NCI-H2171 (cell line): ENCODE measurements around the gene ADTRP.
"Not testable (repeated sequence)": the region's sequence is repeated elsewhere in the genome, so short reads cannot be mapped to it uniquely, and the experiment has no call there.

ENCODE experiments used
- DNase-seq: peaks from one replicate; lab custom pipeline; 2025; lab: John Stamatoyannopoulos, UW

ADTRP gene

DNA sequence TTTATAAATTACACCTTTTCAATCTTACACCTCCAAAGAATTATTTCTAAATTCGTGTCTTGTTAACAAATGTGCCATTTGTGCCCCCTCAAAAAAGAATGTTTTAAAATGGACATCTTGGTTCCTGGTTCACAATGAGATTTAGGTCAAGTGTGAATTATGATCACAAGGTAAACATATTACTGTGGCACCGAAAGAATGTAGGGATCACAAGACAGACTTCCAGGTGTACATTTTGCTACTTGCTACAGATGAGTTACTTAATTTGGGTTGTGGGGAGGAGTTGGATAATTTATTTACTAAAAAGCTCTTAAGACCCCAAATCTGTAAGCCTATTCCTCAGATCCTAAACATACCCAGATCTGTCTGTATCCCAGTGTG, 25.0 kb upstream of the ADTRP start:
- no peak for DNase-seq

DNA sequence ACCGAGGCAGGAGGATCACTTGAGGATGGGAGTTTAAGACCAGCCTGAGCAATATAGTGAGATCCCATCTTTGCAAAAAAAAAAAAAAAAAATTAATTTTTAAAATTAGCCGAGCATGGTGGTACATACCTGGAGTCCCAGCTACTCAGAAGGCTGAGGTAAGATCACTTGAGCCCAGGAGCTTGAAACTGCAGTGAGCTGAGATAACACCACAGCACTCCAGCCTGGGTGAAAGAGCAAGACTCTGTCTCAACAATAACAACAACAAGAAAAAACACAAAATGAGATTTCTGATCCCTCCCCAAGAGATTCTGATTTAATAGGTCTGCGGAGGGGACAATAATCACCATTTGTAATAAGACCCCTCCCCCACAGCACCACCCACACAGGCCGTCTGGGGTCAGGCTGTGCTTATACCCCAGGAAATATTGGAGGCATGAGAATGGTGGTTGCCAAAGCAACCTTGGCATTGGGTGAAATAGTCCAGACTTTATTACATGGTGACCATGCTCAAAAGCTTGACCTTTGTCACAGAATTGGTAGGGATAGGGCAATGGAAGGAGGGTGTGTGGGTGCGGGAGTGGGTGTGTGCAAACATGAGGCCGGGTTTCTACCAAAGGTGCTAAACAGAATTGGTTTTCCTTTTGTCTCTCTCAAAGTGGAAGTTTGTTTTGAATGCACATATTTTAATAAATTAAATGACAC, 24.4 kb upstream of the ADTRP start:
- DNase-seq, result no peak

DNA sequence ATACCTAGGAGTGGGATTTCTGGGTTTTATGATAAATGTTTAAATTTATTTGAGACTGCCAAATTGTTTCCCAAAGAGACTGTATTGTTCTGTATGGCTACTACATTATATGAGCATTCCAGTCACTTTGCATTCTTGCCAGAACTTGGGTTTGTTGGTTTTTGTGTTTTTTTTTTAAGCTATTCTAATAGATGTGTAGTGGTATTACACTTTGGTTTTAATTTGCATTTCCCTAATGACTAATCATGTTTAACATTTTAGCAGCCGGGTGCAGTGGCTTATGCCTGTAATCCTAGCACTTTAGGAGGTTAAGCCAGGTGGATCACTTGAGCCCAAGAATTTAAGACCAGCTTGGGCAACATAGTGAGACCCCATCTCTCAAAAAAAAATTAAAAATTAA, 21.9 kb upstream of the ADTRP start:
- DNase-seq, result not testable (repeated sequence)

DNA sequence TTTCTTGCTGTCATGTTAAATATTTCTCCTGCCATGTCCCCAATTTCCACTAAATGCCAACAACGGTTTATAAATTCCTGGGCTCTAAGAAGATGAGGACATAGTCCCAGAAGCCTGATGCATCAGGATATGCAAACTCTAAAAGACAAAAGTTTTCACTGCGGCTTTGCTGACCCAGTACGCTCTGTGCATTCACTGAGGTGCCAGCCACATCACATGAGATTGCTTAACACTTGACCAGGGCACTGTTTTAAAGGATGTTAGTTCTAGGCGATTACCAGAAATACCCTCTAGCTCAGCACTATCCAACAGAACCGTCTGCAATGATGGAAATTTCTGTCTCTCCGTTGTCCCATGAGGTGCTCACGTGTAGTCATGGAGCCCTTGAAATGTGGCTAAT, 19.9 kb upstream of the ADTRP start:
- DNase-seq, result no peak

DNA sequence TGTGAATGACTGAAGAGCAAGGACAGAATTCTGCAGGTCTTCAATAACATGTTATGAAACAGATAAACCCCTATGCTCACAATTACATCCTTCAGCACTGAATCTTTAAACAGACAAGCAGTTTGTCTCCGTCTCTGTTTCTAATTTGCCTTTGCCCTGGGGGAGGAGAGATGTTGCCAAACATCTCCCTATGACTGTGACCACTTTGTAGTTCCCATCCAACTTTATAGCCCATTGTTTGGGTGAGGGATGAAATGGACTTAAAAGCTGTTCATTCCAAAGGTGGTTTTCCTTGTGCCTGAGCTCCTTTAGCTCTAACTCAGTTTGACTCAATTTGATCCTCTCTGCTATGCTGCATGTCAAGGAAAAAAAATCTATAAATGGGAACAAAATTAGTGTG, 19.5 kb upstream of the ADTRP start:
- DNase-seq, result no peak

DNA sequence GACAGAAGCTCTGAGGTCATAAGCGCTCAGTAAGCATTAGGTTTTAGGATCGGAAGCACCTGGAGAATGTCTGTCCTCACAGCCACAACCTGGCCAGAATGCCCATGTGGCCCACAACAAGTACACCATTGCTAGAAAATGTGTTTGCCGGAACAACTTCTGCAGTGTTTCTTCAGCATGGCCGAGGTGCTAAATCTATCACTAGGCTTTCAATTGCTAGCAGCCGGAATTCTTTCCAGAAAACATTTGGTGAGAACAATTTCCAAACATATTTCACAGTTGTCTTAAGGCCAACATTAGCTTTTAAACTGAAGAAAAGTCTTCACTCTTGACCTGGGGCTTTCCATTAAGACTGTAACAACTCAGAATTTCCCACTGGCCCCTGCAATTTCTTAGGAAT, 18.2 kb upstream of the ADTRP start:
- DNase-seq, result no peak

DNA sequence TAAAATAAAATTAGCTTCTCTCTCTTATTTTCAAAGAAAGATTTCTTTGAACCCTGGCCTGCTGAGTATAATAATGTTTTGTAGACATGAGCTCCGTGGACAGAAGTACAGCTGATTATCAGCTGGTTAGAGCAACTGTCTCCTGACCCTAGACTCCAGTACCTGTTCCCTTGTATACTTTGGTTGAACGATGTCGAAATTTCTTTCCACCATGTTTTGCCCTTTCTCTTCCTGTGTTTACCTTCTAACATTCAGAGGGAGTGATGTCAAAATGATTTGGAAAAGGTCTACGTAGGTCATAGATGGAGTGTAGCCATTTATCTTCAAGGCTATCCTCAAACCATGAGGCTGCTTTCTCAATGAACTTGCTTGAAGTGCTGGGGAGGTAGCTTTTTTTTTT, 16.8 kb upstream of the ADTRP start:
- DNase-seq, result no peak

DNA sequence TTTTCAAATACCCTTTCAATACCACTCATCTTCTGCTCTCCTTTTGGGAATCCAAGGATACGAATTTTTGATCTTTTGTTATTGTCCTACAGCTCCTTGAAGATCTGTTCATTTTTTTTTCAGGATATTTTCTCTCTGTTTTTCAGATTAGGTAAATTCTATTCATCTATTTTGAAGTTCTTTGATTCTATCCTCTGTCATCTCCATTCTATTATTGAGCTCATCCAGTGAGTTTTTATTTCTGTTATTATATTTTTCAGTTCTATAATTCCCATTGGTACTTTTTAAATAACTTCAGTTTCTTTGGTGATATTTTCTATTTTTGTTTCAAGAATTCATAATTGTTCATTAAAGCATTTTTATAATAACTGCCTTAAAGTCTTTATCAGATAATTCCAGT, 14.7 kb upstream of the ADTRP start:
- no peak for DNase-seq

DNA sequence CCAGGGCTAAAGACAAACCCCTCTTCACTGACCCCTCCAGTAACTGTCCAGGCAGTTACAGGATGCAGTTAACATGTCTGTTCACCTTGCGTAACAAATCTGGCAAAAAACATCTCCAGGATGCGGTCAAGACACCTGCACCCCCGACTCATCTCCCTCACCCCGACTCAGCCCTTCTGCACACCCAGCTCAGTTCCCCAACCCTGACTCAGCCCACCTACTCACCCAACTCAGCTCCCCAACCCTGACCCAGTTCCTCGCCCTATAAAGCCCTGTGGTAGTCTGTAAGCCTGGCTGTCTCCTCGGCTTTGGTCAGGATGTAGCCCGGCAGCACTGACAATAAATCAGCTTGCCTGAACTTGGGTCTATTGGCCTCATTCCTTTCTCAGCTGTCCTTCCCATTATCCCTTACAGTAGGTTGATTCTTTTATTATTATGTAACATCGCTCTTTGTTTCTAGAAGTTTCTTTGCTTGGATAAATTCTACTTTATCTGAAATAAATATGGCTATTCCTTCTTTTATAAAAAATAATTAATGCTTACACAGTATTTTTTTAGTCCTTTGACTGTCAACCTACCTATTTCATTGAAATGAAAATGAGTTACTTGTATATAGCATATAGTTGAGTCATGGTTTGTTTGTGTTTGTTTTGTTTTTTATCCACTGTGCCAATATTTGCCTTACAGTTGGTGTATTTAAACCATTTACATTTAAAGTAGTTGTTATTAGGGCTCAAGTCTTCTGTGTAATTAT, 12.9 kb upstream of the ADTRP start:
- no peak for DNase-seq

DNA sequence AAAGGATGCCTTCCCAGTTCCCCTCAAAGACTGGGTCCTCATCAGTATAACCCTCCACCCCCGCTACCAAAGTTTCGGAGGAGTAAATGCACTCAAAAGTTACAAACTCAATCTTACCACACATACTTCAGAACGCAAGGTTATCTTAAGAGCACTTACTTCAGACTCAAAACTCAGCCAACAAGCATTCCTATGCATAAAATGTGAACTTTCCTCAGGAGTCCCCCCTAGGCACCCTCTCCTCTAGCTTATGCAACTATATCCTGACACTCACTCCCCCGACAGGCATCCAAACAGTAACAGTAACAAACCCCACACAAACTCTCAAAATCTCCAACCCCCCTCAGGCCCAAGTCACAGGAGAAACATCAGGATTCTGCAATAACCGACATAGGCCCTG, 11.1 kb upstream of the ADTRP start:
- DNase-seq, result no peak

DNA sequence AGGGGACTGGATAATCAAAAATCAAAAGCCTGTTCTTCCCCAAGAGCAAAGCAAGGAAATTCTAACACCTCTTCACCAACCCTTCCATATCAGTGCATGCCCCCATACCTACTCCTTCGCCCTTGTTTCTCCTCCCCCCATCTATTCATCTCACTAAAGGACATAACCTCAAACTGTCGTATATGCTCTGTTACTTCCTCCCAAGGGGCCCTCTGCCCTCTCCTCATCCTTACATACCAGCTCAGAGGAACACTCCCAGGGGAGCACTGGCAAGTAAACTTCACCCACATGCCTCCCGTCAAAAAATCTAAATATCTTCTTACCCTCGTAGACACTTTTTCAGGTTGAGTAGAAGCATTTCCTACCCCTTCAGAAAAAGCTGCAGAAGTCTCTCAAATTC, 9.4 kb upstream of the ADTRP start:
- no peak for DNase-seq

DNA sequence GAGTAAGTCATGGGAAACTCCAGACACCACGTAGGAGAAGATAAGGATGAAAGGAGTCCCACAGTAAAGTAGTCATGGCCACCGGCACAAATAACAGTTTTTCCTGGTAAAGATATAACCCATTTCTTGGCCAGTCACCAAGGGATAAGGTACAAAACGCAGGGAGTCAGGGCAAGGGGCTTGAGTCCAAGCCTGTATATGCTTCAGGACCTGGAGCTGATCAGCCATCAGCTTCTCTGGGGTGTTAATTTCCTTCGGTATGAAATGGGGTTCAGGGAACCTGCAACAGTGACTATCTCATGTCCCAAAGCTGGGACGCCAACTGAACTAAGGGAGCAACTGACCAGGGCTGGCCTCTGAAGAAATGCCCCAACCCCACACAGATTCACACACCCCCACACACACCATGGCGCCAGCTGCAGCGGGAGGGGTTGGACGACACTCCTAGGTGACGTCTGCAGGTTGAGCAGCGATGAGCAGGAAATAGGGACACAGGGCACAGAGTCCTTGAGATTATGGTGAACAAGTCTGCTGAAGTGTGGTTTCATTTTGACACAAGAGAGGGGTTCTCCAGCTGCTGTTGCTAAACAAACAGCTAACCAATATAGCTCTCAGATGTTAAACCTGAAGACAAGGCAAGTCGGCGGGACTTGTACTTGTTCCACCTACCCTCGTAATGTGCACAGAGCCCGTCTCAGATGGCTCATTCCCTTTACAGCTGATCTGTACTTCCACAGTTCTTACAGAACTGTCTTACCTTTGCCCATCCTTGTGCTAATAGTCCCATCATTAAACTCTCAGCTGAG, 7.4 kb upstream of the ADTRP start:
- no peak for DNase-seq

DNA sequence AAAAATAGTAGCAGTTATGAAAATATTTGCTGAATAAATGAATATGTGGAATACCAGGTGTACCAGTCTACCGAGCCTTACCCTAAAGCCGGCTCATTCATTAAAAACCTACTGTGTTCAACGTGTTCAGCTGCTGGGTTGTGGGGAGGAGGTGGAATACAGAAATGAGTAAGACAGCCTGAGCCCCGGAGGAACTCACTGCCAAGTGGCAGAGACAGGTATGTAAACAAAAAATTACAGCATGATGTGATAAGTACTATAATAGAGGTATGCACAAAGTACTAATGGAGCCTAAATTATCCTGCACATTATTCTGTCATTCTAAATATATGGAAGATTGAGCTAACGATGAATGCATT, 6.8 kb upstream of the ADTRP start:
- DNase-seq, result no peak

DNA sequence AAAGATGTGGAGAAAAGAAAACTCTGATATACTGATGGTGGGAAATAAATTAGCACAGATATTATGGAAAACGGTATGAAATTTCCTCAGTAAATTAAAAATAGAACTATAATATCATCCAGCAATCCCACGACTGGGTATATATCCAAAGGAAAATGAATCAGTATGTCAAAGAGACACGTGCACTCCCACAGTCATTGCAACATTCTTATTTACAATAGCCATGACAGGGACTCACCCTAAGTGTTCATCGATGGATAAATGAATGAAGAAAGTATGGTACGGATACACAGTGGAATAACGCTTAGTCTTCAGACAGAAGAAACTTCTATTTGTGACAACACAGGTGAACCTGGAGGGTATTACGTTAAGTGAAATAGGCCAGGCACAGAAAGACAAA, 5.7 kb upstream of the ADTRP start:
- no peak for DNase-seq

DNA sequence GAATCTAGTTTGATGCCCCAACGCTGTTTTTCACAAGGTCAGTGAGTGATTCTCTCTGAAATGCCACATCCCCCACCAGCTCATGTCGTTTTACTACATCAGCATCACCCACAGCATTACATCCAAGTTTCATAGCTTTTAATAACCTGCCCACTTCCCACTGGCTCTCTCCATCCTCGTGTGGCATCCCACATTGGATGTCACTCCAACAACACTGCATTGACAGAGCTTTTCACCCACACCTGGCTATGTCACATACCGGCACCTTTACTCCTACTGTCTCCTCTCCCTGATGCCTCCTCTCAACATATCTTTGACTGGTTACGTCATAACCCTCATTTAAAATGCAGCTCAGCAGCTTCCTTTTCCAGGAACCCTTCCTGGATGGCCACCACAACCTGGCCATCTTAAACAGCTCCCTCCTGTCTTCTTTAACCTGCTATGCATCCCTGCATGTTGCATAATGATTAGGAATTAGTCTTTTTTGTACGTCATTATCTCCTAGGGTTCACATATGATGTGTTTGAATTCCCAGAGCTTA, 5.0 kb upstream of the ADTRP start:
- DNase-seq, result no peak

DNA sequence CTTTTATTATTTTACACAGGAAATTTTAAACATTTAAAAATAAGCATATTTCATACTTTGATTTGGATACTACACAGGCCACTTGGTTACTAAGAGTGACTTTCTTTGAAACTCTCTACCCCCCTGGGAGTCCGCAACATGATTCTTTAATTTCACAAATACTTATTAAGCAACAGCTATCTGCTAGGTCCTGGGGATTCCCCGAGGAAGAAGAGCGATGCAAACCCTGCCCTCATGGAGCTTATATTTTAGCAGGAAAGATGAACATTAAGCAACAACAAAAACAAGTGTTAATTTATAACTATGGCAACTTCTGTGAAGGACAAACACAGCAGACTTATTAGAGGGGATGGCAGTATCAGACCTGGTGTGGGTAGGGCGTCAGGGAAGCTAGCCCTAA, 3.9 kb upstream of the ADTRP start:
- no peak for DNase-seq

DNA sequence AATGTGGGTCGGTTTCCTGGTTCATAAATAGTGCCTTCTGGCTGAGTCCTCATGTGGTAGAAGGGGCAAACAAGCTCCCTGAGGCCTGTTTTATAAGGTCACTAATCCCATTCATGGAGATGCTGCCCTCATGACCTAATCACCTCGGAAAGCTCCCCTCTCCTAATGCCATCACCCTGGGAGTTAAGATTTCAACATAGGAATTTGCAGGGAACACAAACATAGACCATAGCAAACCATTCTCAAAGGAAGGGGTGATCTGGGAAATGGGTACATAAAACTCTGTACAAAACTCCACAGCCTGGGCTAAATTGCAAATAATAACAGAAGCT, 1.5 kb upstream of the ADTRP start:
- no peak for DNase-seq

DNA sequence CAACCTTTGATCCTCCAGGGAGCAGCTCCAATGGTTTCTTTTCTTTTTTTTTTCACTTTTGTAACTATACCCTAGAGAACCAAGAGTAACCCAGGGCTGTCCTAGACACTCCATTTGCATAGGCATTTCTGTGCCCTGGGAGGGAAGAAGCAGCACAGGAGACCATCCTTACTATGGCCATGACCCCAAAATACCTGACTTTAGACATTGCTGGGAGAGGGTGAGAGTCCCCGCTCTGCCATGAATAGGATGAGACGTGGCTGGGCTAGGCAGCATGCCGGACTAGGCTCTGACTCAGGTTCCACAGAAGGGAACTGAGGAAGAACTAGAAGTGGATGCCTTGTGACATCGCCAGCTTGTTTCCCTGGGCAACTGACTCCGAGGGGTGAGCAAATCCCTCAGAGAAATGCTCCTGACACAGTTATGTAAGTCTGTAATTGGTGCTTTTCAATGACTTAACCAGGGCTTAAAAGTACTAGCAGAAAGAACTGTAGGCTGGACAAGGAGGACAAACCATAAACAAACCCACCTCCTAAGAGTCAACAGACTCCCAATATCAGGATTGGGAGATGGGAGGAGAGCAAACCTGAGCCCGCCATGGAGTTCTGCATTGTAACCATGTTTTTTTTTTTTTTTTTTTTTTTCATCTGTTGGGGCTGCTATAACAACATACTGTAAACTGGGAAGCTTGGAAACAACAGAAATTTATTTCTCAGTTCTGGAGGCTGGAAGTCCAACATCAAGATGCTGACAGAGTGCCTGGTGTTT, 910 bp upstream of the ADTRP start:
- no peak for DNase-seq

DNA sequence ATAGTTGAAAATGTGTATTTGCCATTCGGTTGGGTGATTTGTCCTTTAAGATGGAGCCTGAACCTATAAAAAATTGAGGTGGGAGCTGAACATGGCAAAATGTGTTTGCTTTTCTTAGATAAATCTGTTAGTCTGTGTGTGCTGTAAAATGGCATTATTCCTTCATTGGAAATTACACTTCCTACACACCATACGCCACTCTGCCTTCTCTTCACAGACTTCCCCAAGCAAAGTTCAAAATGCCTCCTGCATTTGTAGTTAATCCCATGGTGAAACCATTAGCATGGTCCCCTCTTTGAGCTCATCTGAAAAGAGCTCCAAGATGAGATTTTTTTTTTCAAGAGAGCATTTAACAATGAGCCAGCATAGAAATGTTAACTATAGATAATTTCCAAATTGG, 567 bp downstream of the ADTRP start:
- no peak for DNase-seq

DNA sequence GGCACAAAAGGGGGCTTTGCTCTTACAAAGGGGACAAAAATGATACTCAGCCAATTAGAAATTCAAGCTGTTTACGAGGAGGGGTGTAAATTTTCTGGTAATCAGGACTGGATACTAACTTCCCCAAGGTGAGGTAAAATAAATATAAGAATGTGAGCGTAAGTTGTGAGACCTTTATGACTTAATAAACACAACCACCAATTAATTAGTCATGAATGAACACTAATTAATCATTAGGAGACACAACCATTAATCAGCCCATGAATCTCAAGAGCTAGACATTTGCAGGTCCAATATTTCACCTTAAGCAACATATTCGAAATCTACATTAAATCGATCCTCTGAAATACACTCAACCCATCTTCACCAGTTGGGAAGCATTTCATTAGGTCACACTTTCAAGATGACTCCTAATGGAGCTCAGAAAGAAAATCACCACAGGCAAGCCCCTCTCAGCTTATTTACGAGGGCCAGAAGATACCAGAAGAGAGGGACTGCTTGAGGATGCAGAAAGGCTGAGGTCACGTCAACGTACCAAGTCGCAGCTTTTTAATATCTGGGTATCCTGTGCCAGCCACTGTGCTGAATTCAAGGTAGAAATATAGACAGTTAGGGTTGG, 2.7 kb downstream of the ADTRP start:
- no peak for DNase-seq

DNA sequence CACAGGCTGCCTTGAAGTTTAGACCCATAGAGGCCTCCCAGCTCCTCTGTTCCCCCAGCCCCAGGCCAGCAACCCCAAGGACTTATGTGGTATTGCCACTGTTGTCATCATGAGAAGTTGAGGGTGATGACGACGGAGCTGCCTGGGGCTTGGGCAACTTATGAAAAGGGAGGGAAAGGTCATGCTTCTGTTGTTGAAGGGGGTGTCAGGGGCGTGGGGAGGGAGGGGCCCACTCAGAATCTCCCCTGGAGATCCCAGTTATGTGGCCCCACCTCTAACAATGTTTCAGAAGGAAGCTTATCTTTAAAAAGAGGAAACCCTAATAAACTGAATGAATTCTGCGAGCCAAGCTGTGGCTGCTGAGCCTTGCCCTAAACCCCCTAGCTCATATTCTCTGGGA, 4.2 kb downstream of the ADTRP start:
- DNase-seq, result no peak

DNA sequence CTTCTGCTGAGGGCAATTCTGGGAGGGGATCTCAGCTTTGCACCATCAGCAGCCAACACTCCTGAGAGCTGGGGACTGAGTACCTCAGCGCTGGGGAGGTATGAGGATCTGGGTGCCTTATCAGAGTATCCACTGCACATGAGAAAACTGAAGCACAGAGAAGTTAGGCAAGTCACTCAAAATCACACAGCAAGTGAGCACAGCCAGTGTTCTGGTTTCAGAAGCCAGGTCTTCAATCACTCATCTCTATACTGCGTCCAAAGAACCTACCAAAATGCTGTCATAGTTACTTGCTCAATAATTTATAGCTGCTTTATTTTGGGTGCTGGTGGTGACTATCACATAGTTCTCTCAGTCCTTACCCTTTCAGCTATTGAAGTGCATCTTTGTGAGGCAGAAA, 5.0 kb downstream of the ADTRP start:
- no peak for DNase-seq
